Measurements from ENCODE around the gene HTT. TPM values are rescaled to one million over a fixed set of nuclear protein-coding genes. Genes with fewer than 3 reads are reported as not detected.

The HTT gene
- total RNA-seq, 2 donors from 2014 or later = 37.8 to 97.8 TPM

- H3K36me3 ChIP-seq = no peaks in the 10 kb centered on the region
- no peaks in the 10 kb centered on the region for H3K4me1 ChIP-seq (replicated peaks)
- H3K4me3 ChIP-seq = no peak overlapping the region
- TF ChIP-seq, protein P1, sequence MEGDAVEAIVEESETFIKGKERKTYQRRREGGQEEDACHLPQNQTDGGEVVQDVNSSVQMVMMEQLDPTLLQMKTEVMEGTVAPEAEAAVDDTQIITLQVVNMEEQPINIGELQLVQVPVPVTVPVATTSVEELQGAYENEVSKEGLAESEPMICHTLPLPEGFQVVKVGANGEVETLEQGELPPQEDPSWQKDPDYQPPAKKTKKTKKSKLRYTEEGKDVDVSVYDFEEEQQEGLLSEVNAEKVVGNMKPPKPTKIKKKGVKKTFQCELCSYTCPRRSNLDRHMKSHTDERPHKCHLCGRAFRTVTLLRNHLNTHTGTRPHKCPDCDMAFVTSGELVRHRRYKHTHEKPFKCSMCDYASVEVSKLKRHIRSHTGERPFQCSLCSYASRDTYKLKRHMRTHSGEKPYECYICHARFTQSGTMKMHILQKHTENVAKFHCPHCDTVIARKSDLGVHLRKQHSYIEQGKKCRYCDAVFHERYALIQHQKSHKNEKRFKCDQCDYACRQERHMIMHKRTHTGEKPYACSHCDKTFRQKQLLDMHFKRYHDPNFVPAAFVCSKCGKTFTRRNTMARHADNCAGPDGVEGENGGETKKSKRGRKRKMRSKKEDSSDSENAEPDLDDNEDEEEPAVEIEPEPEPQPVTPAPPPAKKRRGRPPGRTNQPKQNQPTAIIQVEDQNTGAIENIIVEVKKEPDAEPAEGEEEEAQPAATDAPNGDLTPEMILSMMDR (IDR thresholded peaks at IDR 0.05) = no peak
- TF ChIP-seq POLR2A (IDR thresholded peaks at IDR 0.05) = no peak
- no peak for TF ChIP-seq POLR2AphosphoS5 (IDR thresholded peaks at IDR 0.05)
- WGBS = 88% methylated on average over 2 of the region's 2 CpGs
- DNase-seq (ENCODE audit: low spot score) = no peak
- no peaks in the 10 kb centered on the region for H3K9me3 ChIP-seq
- no peak overlapping the region for H3K27ac ChIP-seq
- no peaks in the 10 kb centered on the region for H3K27me3 ChIP-seq (replicated peaks; ENCODE audit: insufficient read depth)
- intact Hi-C loops (cut with DNase I) = no loop called here
Measured at GRCh38 chr4:3054169-3054759, 20.2 kb upstream of the HTT start.

DNA sequence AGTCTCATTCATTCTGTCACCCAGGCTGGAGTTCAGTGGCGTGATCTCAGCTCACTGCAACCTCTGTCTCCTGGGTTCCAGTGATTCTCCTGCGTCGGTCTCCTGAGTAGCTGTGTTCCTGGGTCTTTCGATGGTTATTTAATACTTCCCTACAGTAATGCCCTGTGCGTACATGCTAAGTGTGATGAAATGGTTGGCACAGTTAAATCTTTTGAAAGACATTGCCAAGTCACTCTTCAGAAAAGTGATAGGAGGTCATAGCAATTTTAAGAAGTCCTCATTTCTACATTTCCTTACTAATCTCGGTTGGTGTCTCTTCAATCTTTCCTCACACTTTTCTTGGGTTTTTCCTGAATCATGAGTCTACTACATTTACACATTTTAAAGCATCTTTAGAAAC lies 14.5 kb upstream of the HTT start:
- H3K27me3 ChIP-seq (replicated peaks; ENCODE audit: insufficient read depth) = no peaks in the 10 kb centered on the region
- no peaks in the 10 kb centered on the region for H3K36me3 ChIP-seq
- H3K4me1 ChIP-seq (replicated peaks) = no peaks in the 10 kb centered on the region
- H3K9me3 ChIP-seq = no peaks in the 10 kb centered on the region
- no peak overlapping the region for H3K4me3 ChIP-seq
- intact Hi-C loops (cut with DNase I) = no loop called here
- TF ChIP-seq POLR2AphosphoS5 (IDR thresholded peaks at IDR 0.05) = no peak
- TF ChIP-seq, protein P1 (IDR thresholded peaks at IDR 0.05) = no peak
- no peak for TF ChIP-seq POLR2A (IDR thresholded peaks at IDR 0.05)
- 74% methylated on average over 6 of the region's 6 CpGs for WGBS
- DNase-seq (ENCODE audit: low spot score) = no peak
- no peak overlapping the region for H3K27ac ChIP-seq

GRCh38 chr4:3060946-3061345 lies 13.5 kb upstream of the HTT start:
- H3K27me3 ChIP-seq (replicated peaks; ENCODE audit: insufficient read depth) = no peaks in the 10 kb centered on the region
- intact Hi-C loops (cut with DNase I) = no loop called here
- DNase-seq (ENCODE audit: low spot score) = no peak
- H3K9me3 ChIP-seq = no peaks in the 10 kb centered on the region
- H3K27ac ChIP-seq = no peak overlapping the region
- 81% methylated on average over 6 of the region's 6 CpGs for WGBS
- TF ChIP-seq POLR2AphosphoS5 (IDR thresholded peaks at IDR 0.05) (no peak), POLR2A (IDR thresholded peaks at IDR 0.05) (no peak)
- TF ChIP-seq, protein P1 (IDR thresholded peaks at IDR 0.05) = no peak
- no peak overlapping the region for H3K4me3 ChIP-seq
- no peaks in the 10 kb centered on the region for H3K4me1 ChIP-seq (replicated peaks)
- H3K36me3 ChIP-seq = no peaks in the 10 kb centered on the region

- 88% methylated on average over 12 of the region's 12 CpGs for WGBS
- Histone ChIP-seq H3K9me3 (no peaks in the 10 kb centered on the region), H3K27me3 (replicated peaks; ENCODE audit: insufficient read depth) (no peaks in the 10 kb centered on the region), H3K4me3 (no peak overlapping the region), H3K36me3 (no peaks in the 10 kb centered on the region), H3K4me1 (replicated peaks) (no peaks in the 10 kb centered on the region), H3K27ac (no peak overlapping the region)
- DNase-seq (ENCODE audit: low spot score) = no peak
- TF ChIP-seq POLR2A (IDR thresholded peaks at IDR 0.05) (no peak), POLR2AphosphoS5 (IDR thresholded peaks at IDR 0.05) (no peak)
- TF ChIP-seq, protein P1 (IDR thresholded peaks at IDR 0.05) = no peak
- intact Hi-C loops (cut with DNase I) = no loop called here
Measured at GRCh38 chr4:3062471-3062870, 12.0 kb upstream of the HTT start.

- Histone ChIP-seq H3K4me3 (no peak overlapping the region), H3K27me3 (replicated peaks; ENCODE audit: insufficient read depth) (no peaks in the 10 kb centered on the region), H3K27ac (no peak overlapping the region), H3K4me1 (replicated peaks) (no peaks in the 10 kb centered on the region), H3K9me3 (no peaks in the 10 kb centered on the region), H3K36me3 (no peaks in the 10 kb centered on the region)
- TF ChIP-seq POLR2A (IDR thresholded peaks at IDR 0.05) = no peak
- no peak for TF ChIP-seq POLR2AphosphoS5 (IDR thresholded peaks at IDR 0.05)
- TF ChIP-seq, protein P1 (IDR thresholded peaks at IDR 0.05) = no peak
- 91% methylated on average over 3 of the region's 3 CpGs for WGBS
- no peak for DNase-seq (ENCODE audit: low spot score)
- intact Hi-C loops (cut with DNase I) = no loop called here
Measured at GRCh38 chr4:3065551-3065950, 8.9 kb upstream of the HTT start.
